ENCODE measurements around the gene SPINK5. TPM values are rescaled to one million over a fixed set of nuclear protein-coding genes. Genes with fewer than 3 reads are reported as not detected.

Gene SPINK5
- total RNA-seq, 1 experiment from 2014 or later: not detected

- H3K4me1 ChIP-seq (ENCODE audit: control insufficient read depth, insufficient read depth, low read length): no peaks in the 10 kb centered on the region
- no peak overlapping the region for H3K4me3 ChIP-seq (ENCODE audit: low read depth in 2 of 2, low read length in 2 of 2)
- BruUV-seq (replicated peaks): no TSS peak
- no peak overlapping the region for H3K27ac ChIP-seq (ENCODE audit: low read length)
- in situ Hi-C loops (cut with HindIII; ENCODE audit: low pct_unique_long_range_greater_than_20kb, low sequenced_read_pairs) (no loop called here), intact Hi-C loops (cut with micrococcal nuclease; ENCODE audit: unreplicated experiment) (no loop called here)
- ATAC-seq (no peak), DNase-seq (ENCODE audit: low read depth, low spot score) (no peak)
- ChIA-PET CTCF (no interaction called here), POLR2A (no interaction called here)
- H3K36me3 ChIP-seq (ENCODE audit: control insufficient read depth, insufficient read depth, low read length): no peaks in the 10 kb centered on the region
- no peaks in the 10 kb centered on the region for H3K27me3 ChIP-seq (ENCODE audit: control insufficient read depth, insufficient read depth, low read length)
- no peaks in the 10 kb centered on the region for H3K9me3 ChIP-seq (ENCODE audit: control insufficient read depth, insufficient read depth, low read depth, low read length)
- TF ChIP-seq REST (IDR thresholded peaks at IDR 0.05; ENCODE audit: insufficient read depth in 1 of 2, low read depth in 2 of 2, low read length in 1 of 2) (no peak), TCF7L2 (IDR thresholded peaks at IDR 0.05; ENCODE audit: low read depth, low read length) (no peak), POLR2AphosphoS5 (IDR thresholded peaks at IDR 0.05; ENCODE audit: low read depth, low read length) (no peak)
Observed at GRCh38 chr5:148146487-148146886, 82.7 kb downstream of the SPINK5 start.

- Histone ChIP-seq H3K9me3 (ENCODE audit: control insufficient read depth, insufficient read depth, low read depth, low read length) (no peaks in the 10 kb centered on the region), H3K4me1 (ENCODE audit: control insufficient read depth, insufficient read depth, low read length) (no peaks in the 10 kb centered on the region), H3K27me3 (ENCODE audit: control insufficient read depth, insufficient read depth, low read length) (no peaks in the 10 kb centered on the region), H3K27ac (ENCODE audit: low read length) (no peak overlapping the region), H3K4me3 (ENCODE audit: low read depth in 2 of 2, low read length in 2 of 2) (no peak overlapping the region), H3K36me3 (ENCODE audit: control insufficient read depth, insufficient read depth, low read length) (no peaks in the 10 kb centered on the region)
- in situ Hi-C loops (cut with HindIII; ENCODE audit: low pct_unique_long_range_greater_than_20kb, low sequenced_read_pairs) (no loop called here), intact Hi-C loops (cut with micrococcal nuclease; ENCODE audit: unreplicated experiment) (no loop called here)
- no peak for ATAC-seq
- POLR2A ChIA-PET: no interaction called here
- TF ChIP-seq SIN3A (IDR thresholded peaks at IDR 0.05; ENCODE audit: borderline replicate concordance, insufficient read depth, low read depth, low read length): no peak
- TF ChIP-seq TCF7L2 (IDR thresholded peaks at IDR 0.05; ENCODE audit: low read depth, low read length): no peak
- no TSS peak for BruUV-seq (replicated peaks)
- no peak for DNase-seq (ENCODE audit: low read depth, low spot score)
- CTCF ChIA-PET: no interaction called here
Observed at GRCh38 chr5:148147415-148147814, 83.6 kb downstream of the SPINK5 start.

- intact Hi-C loops (cut with micrococcal nuclease; ENCODE audit: unreplicated experiment) (no loop called here), in situ Hi-C loops (cut with HindIII; ENCODE audit: low pct_unique_long_range_greater_than_20kb, low sequenced_read_pairs) (no loop called here)
- Histone ChIP-seq H3K27ac (ENCODE audit: low read length) (no peak overlapping the region), H3K4me3 (ENCODE audit: low read depth in 2 of 2, low read length in 2 of 2) (no peak overlapping the region), H3K27me3 (ENCODE audit: control insufficient read depth, insufficient read depth, low read length) (no peaks in the 10 kb centered on the region), H3K4me1 (ENCODE audit: control insufficient read depth, insufficient read depth, low read length) (no peaks in the 10 kb centered on the region), H3K36me3 (ENCODE audit: control insufficient read depth, insufficient read depth, low read length) (no peaks in the 10 kb centered on the region), H3K9me3 (ENCODE audit: control insufficient read depth, insufficient read depth, low read depth, low read length) (no peaks in the 10 kb centered on the region)
- POLR2A ChIA-PET: no interaction called here
- BruUV-seq (replicated peaks): no TSS peak
- TF ChIP-seq TCF7L2 (IDR thresholded peaks at IDR 0.05; ENCODE audit: low read depth, low read length) (no peak), POLR2AphosphoS5 (IDR thresholded peaks at IDR 0.05; ENCODE audit: low read depth, low read length) (no peak), SIN3A (IDR thresholded peaks at IDR 0.05; ENCODE audit: borderline replicate concordance, insufficient read depth, low read depth, low read length) (no peak), REST (IDR thresholded peaks at IDR 0.05; ENCODE audit: insufficient read depth in 1 of 2, low read depth in 2 of 2, low read length in 1 of 2) (no peak), CTCF (IDR thresholded peaks at IDR 0.05) (no peak)
- ATAC-seq: no peak
- no peak for DNase-seq (ENCODE audit: low read depth, low spot score)
- CTCF ChIA-PET: no interaction called here
Observed at GRCh38 chr5:148151872-148152271, 88.1 kb downstream of the SPINK5 start.
